Activated CD4-positive, alpha-beta T cell treated with anti-CD3 and anti-CD28 coated beads, Interleukin-2, amount 50 U/mL, for 16 hours (primary cell): ENCODE measurements around the gene ENTPD1.
A peak's percentile ranks its signal among the peaks of the same experiment; 100 is the strongest.
"Not testable (repeated sequence)": the region's sequence is repeated elsewhere in the genome, so short reads cannot be mapped to it uniquely, and the experiment has no call there.

Experiments
- DNase-seq: peaks from one replicate; pipeline ENCODE4 v3.0.0-alpha.2; 2020

ENTPD1 gene

DNA sequence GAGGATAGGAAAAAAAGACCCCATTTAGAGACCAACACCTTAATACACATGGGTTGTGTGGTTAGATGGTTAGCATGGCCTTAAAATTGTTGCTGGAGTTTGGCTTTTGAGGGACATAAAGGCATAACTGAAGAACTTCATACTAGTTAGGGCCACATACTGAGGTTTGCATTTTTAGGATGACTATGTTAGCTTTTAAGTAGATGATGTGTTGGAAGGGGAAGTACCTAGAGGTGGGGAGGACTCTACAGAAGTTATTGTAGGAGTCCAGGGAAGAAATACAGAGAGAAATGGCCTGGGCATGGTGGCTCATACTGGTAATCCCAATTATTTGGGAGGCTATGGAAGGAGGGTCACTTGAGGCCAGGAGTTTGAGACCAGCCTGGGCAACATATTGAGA lies 40.5 kb downstream of the ENTPD1 start:
- DNase-seq: no peak

DNA sequence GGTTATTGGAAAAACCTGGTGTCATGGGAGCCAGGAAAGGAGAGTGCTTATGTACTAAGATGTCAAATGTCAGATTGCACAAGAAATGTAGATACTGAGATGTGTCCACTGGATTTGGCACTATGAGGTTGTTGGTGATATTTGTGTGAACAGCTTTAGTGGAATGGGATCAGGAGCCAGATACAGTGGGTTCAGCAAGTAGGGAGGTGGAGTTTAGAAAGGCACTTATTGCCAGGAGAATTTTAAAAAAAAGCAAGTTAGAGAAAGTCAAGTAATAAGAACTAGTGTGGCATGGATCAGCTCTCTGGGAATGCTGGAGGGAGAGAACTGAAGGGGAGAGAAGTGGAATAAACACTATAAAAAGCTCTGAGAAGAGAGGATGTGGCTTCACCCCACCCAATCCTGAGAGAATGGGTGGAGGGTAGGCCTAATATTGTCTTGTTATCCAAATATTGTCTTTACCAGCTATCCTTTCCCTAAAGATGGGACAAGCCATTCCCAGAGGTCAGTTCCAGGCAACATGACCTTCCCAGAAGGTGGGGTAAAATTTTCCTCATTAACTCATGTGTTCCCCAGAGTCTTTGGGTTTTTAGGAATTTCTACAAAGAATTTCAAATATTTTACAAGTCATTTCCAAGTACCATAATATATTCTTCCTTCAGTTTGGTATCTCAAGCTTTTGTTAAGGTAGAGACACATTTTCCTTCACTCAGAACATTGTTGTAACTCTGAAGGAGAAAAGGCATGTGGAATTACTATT lies 42.3 kb downstream of the ENTPD1 start:
- DNase-seq: no peak

DNA sequence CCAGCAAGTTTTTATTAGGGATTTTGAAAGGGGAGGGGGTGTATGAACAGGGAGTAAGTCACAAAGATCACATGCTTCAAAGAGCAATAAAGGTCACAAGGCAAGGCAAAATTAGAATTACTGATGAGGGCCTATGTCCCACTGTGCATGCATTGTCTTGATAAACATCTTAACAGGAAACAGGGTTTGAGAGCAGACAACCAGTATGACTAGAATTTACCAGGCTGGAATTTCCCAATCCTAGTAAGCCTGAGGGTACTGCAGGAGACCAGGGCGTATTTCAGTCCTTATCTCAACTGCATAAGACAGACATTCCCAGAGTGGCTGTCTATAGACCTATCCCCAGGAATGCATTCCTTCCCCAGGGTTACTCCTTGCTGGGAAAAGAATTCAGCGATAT lies 44.3 kb downstream of the ENTPD1 start:
- DNase-seq: not testable (repeated sequence)

DNA sequence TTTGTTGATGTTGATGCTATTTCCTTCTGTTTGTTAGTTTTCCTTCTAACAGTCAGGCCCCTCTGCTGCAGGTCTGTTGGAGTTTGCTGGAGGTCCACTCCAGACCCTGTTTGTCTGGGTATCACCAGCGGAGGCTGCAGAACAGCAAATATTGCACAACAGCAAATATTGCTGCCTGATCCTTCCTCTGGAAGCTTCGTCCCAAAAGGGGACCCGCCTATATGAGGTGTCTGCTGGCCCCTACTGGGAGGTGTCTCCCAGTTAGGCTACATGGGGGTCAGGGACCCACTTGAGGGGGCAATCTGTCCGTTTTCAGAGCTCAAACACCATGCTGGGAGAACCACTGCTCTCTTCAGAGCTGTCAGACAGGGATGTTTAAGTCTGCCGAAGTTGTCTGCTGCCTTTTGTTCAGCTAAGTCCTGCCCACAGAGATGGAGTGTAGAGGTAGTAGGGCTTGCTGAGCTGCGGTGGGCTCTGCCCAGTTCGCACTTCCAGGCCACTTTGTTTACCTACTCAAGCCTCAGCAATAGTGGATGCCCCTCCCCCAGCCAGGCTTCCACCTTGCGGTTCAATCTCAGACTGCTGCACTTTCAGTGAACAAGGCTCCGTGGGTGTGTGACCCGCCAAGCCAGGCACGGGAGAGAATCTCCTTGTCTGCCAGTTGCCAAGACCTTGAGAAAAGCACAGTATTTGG lies 50.9 kb downstream of the ENTPD1 start:
- DNase-seq: not testable (repeated sequence)

DNA sequence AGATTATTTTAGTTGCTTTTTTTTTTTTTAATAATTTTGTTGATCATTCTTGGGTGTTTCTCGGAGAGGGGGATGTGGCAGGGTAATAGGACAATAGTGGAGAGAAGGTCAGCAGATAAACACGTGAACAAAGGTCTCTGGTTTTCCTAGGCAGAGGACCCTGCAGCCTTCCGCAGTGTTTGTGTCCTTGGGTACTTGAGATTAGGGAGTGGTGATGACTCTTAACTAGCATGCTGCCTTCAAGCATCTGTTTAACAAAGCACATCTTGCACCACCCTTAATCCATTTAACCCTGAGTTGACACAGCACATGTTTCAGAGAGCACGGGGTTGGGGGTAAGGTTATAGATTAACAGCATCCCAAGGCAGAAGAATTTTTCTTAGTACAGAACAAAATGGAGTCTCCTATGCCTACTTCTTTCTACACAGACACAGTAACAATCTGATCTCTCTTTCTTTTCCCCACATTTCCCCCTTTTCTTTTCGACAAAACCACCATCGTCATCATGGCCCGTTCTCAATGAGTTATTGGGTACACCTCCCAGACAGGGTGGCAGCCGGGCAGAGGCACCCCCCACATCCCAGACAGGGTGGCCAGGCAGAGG lies 52.8 kb downstream of the ENTPD1 start:
- not testable (repeated sequence) for DNase-seq

DNA sequence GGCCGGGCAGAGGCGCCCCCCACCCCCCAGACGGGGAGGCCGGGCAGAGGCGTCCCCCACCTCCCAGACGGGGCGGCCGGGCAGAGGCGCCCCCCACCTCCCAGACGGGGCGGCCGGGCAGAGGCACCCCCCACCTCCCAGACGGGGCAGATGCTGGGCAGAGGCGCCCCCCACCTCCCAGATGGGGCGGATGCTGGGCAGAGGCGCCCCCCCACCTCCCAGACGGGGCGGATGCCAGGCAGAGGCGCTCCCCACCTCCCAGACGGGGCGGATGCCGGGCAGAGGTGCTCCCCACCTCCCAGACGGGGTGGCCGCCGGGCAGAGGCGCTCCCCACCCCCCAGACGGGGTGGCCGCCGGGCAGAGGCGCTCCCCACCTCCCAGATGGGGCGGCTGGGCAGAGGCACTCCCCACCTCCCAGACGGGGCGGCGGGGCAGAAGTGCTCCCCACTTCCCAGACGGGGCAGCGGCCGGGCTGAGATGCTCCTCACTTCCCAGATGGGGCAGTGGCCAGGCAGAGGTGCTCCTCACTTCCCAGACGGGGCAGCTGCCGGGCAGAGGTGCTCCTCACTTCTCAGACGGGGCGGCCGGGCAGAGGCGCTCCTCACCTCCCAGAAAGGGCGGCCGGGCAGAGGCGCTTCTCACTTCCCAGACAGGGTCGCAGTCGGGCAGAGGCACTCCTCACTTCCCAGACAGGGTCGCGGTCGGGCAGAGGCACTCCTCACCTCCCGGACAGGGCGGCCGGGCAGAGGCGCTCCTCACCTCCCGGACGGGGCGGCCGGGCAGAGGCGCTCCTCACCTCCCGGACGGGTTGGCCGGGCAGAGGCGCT lies 53.6 kb downstream of the ENTPD1 start:
- no peak for DNase-seq

DNA sequence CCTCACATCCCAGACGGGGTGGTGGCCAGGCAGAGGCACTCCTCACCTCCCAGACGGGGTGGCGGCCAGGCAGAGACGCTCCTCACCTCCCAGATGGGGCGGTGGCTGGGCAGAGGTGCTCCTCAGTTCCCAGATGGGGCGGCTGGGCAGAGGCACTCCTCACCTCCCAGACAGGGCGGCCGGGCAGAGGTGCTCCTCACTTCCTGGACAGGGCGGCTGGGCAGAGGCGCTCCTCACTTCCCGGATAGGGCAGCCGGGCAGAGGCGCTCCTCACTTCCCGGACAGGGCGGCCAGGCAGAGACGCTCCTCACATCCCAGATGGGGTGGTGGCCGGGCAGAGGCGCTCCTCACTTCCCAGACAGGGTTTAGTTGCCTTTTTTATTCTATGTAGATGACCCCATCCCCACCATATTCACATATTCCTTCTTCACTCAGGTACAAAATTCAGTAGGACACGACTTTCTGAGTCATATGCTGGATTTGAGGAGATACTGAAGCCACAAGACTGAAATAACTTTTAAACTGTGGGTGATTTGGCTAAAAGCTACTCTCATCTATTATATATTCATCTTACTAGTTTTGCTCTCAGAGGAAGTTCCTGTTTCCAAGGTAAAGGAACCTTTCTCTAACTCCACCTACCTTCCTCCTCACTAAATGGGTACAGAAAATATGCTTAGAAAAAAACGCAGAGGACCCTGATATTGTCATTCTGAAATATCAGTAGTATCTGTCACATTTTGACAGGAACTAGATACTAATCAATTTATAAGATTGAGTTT lies 54.4 kb downstream of the ENTPD1 start:
- DNase-seq: no peak

DNA sequence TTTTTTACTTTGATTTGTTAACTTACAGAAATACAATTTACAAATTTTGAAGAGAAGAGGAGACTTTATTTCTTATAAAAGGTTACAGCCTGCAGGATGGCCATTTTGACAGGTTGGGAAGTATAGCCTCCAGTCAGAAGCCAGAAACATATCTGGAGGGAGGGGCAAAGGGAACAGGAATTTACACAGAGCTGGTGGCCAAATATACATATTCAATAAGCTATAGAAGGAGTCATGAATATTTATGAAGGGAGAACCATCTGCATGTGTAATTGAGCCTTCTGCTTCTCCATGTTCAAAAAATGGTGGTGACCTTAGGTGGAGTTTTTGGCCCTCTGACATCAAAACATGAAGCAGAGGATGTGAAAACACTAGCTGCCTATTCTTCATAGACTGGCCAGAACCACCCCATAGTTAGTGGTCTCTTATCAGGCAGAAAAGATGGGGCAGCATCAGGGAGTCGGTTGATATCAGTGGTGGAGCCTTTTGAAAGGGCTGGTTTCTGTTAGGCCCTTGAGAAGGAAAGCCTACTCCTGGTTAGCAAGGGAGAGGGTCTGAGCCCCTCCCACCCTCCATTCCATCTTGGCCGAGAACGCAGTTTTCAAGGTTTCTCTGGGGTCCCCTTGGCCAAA lies 57.2 kb downstream of the ENTPD1 start:
- no peak for DNase-seq

DNA sequence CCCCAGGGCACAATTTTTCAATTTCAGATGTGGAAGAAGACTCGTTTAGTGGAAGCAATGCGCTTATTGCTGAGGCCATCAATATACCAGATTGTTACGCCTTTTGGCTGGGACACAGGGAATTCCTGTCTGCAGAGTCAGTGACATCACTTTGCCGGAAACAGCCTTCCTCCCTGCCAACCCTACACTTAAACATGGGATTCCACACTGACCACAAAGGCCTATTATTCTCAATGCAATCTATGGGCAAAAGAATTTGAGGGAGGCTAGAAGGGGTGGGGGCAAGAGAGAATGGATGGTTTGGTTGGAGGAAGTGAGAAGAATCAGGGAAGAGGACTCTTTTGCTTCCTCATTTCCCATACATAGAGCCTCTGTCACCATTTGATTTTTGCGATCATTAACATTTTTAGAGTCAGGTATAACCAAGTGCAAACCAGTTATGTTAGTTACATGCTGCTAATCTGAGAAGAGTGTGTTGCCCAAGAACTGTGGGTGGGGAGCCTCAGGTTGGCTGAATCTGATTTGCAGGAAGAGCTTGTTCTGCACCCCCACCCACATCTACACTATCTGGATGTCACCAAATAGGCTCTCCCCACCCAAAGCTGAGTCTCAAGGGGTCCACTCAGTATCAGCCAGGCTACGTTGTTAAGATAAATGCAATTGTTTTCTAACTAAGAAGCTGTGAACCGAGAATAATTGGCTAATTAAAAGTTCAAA lies 58.2 kb downstream of the ENTPD1 start:
- no peak for DNase-seq

DNA sequence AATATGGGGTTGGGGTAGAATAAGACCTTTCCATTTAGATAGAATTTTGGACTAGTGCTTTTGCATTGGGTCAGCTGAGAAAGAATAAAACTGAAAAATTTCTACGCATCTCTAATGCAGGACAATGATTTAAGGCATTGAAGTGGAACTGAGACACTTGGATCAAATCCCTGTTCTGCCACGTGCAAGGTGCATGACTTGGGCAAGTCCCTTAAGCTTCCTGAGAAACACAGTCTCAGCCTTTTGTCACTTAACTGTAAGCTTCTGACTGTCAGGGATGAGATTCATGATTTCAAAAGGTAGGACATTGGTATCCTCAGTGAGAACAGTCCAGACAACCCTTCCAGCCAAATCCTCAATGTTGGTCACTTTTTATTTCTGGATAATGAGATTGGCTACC lies 59.2 kb downstream of the ENTPD1 start:
- DNase-seq: no peak

DNA sequence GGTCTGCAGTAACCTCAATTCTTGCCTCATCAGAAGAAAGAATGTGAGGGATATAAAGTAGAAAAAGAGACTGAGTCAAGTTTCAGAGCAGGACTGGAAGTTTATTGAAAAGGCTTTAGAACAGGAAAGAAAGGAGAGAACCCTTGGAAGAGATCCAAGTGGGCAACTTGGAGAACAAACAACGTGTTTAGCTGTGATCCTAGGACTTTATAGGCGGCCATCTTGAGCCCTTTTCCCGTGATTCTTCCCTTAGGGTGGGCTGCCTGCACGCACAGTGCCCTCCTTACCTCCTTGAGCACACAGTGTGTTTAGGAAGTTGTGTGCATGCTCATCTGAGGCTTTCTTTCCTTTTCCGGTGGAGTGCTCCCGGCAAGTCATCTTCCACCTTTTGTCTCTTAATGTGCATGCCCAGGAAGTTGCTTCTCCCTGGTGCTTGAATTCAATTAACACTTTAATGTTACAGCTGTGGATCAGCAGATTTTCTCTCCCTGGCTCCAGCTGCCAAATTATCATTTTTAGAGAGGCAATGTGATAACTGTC lies 59.8 kb downstream of the ENTPD1 start:
- no peak for DNase-seq

DNA sequence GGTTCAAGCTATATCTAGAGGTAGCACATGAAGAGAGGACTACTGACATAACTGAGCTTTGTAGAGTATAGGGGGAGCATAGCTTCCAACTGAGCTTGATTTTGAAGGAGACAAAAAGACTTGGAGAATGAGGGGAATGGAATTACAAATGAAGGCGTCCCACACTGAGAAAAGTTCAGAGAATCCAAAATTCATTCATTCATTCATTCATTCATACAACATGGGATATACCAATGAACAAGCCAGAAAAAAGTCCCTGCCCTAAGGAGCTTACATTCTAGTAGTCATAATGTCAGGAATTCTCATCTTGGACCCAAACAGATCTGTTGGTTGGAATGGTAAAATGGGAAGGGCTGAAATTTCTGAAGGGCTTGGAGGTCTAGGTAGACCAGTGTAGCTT lies 62.0 kb downstream of the ENTPD1 start:
- no peak for DNase-seq

DNA sequence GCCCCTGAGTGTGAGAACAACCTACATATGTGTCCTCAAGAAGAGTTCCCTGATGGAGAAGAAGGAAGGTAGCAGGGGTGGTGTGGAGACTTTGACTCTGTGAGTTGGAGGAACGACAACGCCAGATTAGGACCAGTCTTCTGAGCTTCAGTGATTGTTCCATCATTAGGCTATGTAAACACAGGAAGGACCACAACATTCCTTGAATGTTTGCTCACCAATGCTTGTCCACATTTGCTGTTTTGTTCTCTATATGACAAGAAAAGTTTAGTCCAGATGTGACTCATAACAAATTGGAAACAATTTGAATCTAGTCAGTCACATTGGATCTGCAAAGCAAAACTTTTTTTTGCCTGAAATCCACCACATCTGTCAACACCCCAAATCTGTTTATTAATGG lies 62.7 kb downstream of the ENTPD1 start:
- DNase-seq: no peak

DNA sequence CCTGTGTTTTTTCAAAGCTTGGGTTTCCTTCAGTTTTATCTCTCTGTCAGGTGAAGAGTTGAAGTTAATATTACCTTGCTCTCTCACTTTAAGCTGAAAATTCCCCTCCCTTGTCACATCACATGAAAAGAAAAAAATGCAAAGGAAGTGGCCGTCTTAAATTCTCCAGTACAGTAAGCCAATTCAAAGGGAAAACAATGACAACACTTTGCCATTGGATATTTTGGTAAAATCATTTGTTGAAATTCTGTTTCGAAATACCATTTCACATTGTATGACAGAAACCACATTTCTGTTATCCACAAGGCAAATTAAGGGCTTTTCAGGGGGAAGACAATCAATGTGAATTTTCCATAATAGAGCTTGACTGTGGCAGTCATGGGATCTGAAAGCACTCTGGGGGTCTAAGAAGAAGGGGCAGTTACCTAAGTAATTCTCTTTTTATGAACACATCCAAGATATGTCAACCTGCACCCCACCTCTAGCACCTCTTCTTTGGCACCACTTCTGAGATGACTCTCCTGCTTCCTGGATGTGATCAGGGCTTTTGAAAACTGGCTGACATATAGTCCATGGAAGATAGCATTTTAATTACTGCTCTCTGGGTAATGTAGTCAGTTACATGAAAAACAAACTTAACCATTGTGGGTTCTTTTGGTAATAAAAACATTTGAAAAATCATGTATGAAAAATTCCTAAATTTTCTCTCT lies 63.8 kb downstream of the ENTPD1 start:
- peak; percentile 41 for DNase-seq

DNA sequence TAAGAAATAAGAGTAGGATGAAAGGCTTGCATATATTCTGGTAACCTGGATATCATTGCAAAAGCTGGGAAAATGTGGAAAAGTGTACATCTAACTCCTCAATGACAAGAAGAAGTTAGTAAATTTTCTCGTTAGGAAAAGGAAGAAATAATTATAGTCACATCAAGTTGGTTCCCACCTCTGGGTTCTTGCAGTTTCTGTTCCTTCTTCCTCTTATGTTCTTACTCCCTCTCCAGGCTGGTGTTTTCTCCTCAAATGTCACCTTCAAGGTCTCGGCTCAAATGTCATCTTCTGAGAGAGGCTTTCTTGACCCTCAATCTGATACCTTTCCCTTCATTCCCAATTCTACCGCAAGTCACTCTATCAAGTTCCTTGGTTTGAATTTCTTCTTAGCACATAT lies 64.4 kb downstream of the ENTPD1 start:
- DNase-seq: no peak

DNA sequence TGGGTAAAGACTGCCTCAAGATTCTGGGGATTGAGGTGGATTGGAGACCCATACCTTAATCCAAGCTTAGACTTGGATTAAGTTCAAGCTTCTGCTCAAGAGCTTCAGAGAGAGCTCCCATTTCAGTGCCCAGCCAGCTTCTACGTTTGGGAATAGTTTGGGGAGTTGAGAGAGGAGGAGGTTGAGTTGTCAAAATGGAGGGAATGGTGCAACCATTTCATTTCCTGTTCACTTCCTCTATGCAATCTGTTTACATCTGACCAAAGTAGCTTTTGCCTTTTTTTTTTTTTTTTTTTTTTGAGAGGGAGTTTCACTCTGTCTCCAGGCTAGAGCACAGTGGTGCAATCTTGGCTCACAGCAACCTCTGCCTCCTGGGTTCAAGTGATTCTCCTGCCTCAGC lies 65.8 kb downstream of the ENTPD1 start:
- DNase-seq: no peak

DNA sequence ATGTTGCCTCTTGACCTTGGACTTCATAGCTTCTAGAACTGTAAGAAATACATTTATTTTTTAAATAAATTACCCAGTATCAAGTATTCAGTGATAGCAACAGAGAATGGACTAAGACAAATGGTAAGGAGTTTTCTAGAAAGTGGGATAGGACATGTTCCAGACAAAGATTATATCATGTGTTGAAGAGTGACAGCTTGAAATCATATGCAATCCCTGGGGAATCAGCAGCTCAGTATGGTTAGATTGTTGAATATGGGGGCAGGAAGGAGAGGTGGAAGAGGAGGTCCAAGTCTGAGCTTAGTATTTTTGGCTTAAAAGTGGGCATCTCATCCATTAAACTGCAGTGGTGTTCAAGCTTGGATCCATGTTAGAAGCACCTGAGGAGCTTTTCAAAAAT lies 74.1 kb downstream of the ENTPD1 start:
- no peak for DNase-seq

DNA sequence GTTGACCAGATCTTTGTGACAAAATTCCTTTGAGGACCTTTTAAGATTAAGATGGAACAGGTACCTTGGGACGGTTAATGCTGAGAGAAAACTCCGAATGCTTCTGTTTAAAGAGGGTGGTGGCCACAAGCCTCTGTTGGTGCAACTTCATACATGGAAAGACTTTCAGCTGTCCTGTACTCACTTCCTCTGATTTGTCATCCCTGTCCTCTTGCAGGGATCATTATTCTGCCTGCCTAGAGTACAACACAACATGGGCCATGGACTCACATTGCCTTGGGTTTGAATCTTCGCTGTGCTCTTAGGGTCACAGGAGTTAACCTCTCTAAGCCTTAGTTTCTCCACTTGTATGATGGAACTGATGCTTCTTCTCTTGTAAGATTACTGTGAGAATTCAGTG lies 75.1 kb downstream of the ENTPD1 start:
- DNase-seq: no peak

DNA sequence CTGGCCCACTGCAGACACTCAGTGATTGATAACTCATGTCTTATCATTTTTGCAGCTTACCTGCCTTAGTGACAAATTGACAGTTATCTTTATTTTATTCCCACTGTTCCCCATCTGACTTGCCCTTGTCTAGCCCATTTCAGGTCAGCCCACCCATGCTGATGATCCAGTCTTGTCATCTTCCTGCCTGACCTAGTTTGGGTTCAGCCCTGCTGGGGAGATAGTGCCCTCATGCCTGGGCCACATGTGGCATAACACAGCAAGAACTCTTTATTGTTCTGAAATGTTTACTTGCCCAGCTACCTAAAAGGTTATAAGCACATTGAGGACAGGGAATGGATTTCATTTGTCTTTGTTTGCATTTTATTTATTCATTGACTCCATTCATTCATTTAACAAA lies 75.6 kb downstream of the ENTPD1 start:
- peak; percentile 41 for DNase-seq
